HuH-7.5 (cell line): Measurements from ENCODE around the gene TSPAN18.

Experiments used
- DNase-seq: peaks from one replicate; pipeline ENCODE4 v3.0.0; 2011; ENCODE audit warnings: low spot score

Gene TSPAN18

GRCh38 chr11:44979543-44980399 is 253.0 kb downstream of the TSPAN18 start:
- DNase-seq: no peak

GRCh38 chr11:44980533-44981427 is 254.0 kb downstream of the TSPAN18 start:
- DNase-seq: no peak
